ENCODE measurements around the gene MOB1B. TPM values are rescaled to one million over a fixed set of nuclear protein-coding genes. Genes with fewer than 3 reads are reported as not detected.
"Not testable (repeated sequence)": the region's sequence is repeated elsewhere in the genome, so short reads cannot be mapped to it uniquely, and the experiment has no call there.

Gene MOB1B
- total RNA-seq, 4 donors from 2014 or later, result 8.6 to 14.6 (median 12.2) TPM

DNA sequence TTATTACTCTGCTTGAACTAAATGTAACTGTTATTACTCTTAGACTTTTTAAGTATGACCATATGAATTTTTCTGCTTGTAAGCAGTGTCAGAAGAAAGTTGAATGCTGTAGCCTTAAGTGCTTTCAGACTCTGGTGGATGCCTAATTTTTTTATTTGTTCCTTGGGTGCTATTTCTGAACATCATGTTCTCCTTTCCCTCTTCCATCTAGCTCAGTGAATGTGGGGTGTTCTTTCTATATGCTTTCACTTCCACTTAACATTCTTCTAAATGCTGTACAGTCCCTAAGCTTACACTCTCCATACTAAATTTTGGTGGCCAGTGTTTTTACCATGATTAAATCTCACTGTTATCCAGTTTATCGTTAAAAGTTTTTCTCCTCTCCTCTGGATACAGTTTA, 94.9 kb downstream of the MOB1B start:
- no peak overlapping the region for H3K4me3 ChIP-seq (ENCODE audit: low read depth, poor library complexity, severe bottlenecking)
- DNase-seq (ENCODE audit: low spot score in 2 of 2), result no peak
- no peak for TF ChIP-seq POLR2A (IDR thresholded peaks at IDR 0.05)
- intact Hi-C loops (cut with DNase I; ENCODE audit: low total_unique reads), result no loop called here
- 55 to 62% methylated on average over 1 of the region's 1 CpG for WGBS, 2 donors

DNA sequence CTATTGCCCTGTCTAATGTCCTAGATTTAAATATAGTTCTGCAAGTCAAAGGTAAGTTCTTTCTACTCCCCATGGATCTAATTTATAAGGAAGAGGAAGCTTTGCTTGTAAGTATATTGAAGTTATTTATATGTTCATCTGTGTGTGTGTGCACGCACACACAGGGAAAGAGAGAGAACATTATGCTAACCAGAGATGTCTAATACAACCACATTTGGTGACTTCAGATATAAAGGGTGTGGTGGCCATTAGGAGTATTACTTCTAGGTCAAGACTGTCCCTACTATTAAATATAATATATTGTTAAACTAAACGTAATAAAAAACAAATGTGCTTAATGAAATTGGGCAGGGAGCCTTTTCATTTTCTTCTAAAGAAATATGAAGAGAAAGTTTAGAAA, 95.4 kb downstream of the MOB1B start:
- H3K4me3 ChIP-seq (ENCODE audit: low read depth, poor library complexity, severe bottlenecking), result no peak overlapping the region
- TF ChIP-seq POLR2A (IDR thresholded peaks at IDR 0.05), result no peak
- TF ChIP-seq, protein P1, sequence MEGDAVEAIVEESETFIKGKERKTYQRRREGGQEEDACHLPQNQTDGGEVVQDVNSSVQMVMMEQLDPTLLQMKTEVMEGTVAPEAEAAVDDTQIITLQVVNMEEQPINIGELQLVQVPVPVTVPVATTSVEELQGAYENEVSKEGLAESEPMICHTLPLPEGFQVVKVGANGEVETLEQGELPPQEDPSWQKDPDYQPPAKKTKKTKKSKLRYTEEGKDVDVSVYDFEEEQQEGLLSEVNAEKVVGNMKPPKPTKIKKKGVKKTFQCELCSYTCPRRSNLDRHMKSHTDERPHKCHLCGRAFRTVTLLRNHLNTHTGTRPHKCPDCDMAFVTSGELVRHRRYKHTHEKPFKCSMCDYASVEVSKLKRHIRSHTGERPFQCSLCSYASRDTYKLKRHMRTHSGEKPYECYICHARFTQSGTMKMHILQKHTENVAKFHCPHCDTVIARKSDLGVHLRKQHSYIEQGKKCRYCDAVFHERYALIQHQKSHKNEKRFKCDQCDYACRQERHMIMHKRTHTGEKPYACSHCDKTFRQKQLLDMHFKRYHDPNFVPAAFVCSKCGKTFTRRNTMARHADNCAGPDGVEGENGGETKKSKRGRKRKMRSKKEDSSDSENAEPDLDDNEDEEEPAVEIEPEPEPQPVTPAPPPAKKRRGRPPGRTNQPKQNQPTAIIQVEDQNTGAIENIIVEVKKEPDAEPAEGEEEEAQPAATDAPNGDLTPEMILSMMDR (IDR thresholded peaks at IDR 0.05), result no peak
- WGBS, 2 donors, result 36 to 40% methylated on average over 2 of the region's 2 CpGs
- no peak for DNase-seq (ENCODE audit: low spot score in 2 of 2)
- intact Hi-C loops (cut with DNase I; ENCODE audit: low total_unique reads), result no loop called here

DNA sequence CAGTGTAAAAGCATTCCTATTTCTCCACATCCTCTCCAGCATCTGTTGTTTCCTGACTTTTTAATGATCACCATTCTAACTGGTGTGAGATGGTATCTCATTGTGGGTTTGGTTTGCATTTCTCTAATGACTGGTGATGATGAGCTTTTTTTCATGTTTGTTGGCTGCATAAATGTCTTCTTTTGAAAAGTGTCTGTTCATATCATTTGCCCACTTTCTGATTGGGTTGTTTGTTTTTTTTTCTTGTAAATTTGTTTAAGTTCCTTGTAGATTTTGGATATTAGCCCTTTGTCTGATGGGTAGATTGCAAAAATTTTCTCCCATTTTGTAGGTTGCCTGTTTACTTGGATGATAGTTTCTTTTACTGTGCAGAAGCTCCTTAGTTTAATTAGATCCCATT, 97.5 kb downstream of the MOB1B start:
- DNase-seq (ENCODE audit: low spot score in 2 of 2); intact Hi-C loops (cut with DNase I; ENCODE audit: low total_unique reads); H3K4me3 ChIP-seq (ENCODE audit: low read depth, poor library complexity, severe bottlenecking): not testable (repeated sequence)

DNA sequence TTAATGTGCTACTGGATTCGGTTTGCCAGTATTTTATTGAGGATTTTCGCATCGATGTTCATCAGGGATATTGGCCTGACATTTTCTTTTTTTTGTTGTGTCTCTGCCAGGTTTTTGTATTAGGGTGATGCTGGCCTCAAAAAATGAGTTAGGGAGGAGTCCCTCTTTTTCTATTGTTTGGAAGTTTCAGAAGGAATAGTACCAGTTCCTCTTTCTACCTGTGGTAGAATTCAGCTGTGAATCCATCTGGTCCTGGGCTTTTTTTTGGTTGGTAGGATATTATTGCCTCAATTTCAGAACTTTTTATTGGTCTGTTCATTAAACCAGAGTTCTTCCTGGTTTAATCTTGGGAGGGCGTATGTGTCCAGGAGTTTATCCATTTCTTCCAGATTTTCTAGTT, 99.2 kb downstream of the MOB1B start:
- H3K4me3 ChIP-seq (ENCODE audit: low read depth, poor library complexity, severe bottlenecking); DNase-seq (ENCODE audit: low spot score in 2 of 2); intact Hi-C loops (cut with DNase I; ENCODE audit: low total_unique reads): not testable (repeated sequence)
- WGBS, 2 donors, result 96 to 98% methylated on average over 4 of the region's 4 CpGs

DNA sequence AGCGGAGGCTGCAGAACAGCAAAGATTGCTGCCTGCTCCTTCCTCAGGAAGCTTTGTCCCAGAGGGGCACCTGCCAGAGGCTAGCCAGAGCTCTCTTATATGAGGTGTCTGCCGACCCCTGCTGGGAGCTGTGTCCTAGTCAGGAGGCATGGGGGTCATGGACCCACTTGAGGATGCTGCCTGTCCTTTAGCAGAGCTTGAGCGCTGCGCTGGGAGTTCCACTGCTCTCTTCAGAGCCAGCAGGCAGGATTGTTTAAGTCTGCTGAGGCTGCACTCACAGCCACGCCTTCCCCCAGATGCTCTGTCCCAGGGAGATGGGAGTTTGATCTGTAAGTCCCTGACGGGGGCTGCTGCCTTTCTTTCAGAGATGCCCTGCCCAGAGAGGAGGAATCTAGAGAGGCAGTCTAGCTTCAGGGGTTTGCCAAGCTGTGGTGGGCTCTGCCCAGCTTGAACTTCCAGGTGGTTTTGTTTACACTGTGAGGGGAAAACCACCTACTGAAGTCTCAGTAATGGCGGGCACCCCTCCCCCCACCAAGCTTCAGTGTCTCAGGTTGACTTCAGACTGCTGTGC, 102.2 kb downstream of the MOB1B start:
- intact Hi-C loops (cut with DNase I; ENCODE audit: low total_unique reads), result no loop called here
- no peak for DNase-seq (ENCODE audit: low spot score in 2 of 2)
- TF ChIP-seq, protein P1 (IDR thresholded peaks at IDR 0.05), result no peak
- TF ChIP-seq POLR2A (IDR thresholded peaks at IDR 0.05), result no peak
- H3K4me3 ChIP-seq (ENCODE audit: low read depth, poor library complexity, severe bottlenecking), result no peak overlapping the region
- WGBS, 2 donors, result 77 to 81% methylated on average over 7 of the region's 7 CpGs

DNA sequence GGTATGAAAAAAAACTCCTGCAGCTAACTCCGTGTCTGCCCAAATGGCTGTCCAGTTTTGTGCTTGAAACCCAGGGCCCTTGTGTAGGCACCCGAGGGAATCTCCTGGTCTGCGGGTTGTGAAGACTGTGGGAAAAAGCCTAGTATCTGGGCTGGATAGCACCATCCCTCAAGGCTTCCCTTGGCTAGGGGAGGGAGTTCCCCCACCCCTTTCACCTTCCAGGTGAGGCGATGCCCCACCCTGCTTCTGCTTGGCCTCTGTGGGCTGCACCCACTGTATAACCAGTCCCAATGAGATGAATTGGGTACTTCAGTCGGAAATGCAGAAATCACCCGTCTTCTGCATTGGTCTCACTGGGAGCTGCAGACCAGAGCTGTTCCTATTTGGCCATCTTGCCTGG, 102.9 kb downstream of the MOB1B start:
- WGBS, 2 donors, result 91 to 93% methylated on average over 6 of the region's 6 CpGs
- H3K4me3 ChIP-seq (ENCODE audit: low read depth, poor library complexity, severe bottlenecking); intact Hi-C loops (cut with DNase I; ENCODE audit: low total_unique reads); DNase-seq (ENCODE audit: low spot score in 2 of 2): not testable (repeated sequence)

DNA sequence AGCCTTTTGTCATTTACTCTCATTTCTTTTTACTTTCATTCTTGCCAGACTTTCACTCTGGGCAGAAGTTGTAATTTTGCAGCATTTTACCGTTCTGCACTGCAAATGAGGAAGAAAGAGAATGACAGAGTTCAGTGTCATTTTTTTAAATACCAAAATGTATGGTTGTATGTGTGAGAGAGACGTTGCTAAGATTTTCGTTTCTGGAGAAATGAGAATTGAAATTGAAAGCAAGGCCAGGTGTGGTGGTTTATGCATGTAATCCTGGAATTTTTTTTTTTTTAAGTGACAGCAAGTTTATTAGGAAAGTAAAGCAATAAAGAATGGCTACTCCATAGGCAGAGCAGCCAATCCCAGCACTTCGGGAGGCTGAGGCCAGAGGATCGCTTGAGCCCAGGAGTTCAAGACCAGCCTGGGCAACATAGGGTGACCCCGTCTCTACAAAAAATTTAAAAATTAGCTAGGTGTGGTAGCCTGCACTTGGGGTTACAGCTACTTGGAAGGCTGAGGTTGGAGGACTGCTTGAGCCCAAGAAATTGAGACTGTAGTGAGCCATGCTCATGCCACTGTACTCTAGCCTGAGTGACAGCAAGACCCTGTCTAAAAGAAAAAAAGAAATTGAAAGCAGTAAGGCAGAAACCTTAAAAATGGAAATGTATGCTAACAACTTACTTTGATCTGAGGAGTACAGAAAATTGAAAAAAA, 104.2 kb downstream of the MOB1B start:
- TF ChIP-seq, protein P1 (IDR thresholded peaks at IDR 0.05), result no peak
- no peak for TF ChIP-seq POLR2A (IDR thresholded peaks at IDR 0.05)
- DNase-seq (ENCODE audit: low spot score in 2 of 2), result no peak
- H3K4me3 ChIP-seq (ENCODE audit: low read depth, poor library complexity, severe bottlenecking), result no peak overlapping the region
- 84 to 88% methylated on average over 6 of the region's 6 CpGs for whole genome bisulfite sequencing, 2 donors
- intact Hi-C loops (cut with DNase I; ENCODE audit: low total_unique reads), result no loop called here

DNA sequence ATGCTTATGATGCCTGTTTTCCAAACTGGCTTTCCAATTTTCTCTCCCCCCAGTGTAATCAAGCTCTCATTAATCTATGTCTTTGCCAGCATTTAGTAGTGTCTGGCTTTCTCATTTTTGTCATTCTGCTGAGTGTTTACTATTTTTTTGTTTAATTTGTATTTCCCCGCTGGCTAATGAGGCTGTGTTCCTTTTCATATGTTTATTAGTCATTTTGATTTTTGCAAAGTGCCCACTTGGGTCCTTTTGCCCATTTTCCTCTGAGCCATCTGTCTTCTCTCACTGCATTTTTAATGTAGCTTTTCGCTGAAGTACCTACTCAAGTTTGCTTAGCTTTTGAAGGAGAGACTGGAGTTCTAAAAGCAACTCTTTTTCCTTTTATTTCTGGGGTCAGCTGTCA, 106.0 kb downstream of the MOB1B start:
- WGBS, 2 donors, result 90 to 98% methylated on average over 2 of the region's 2 CpGs
- no peak for TF ChIP-seq POLR2A (IDR thresholded peaks at IDR 0.05)
- TF ChIP-seq, protein P1 (IDR thresholded peaks at IDR 0.05), result no peak
- intact Hi-C loops (cut with DNase I; ENCODE audit: low total_unique reads), result no loop called here
- no peak for DNase-seq (ENCODE audit: low spot score in 2 of 2)
- H3K4me3 ChIP-seq (ENCODE audit: low read depth, poor library complexity, severe bottlenecking), result no peak overlapping the region
